Measurements from ENCODE around the gene CPT2.

- TF ChIP-seq CTCF (tag by site-specific recombination; IDR thresholded peaks at IDR 0.05) (no peak), ZNF416 (tag by site-specific recombination; IDR thresholded peaks at IDR 0.05) (no peak), ZNF354C (tag by site-specific recombination; IDR thresholded peaks at IDR 0.05; ENCODE audit: borderline replicate concordance, low read depth) (no peak), ZBTB1 (tag by site-specific recombination; IDR thresholded peaks at IDR 0.05) (no peak), REST (tag by site-specific recombination; IDR thresholded peaks at IDR 0.05) (no peak), ZNF302 (tag by site-specific recombination; IDR thresholded peaks at IDR 0.05; ENCODE audit: low read depth) (no peak)
These were observed 13.7 kb downstream of the CPT2 start for GRCh38 chr1:53210352-53210751.
